DND-41 (cell line): ENCODE data around the gene PARS2.

Experiments used
- CTCF ChIP-seq: IDR thresholded peaks from 2 replicates; pipeline ENCODE4 v1.5.1; 2012; ENCODE audit warnings: borderline replicate concordance, low read length, moderate library complexity, mild to moderate bottlenecking; ENCODE audit not compliant: poor library complexity, severe bottlenecking; ENCODE audit errors: extremely low read depth
- EZH2 ChIP-seq: IDR thresholded peaks from 3 replicates; pipeline ENCODE4 v1.6.1; 2012; ENCODE audit warnings: borderline replicate concordance, low read depth, mild to moderate bottlenecking, moderate library complexity, low read length, inconsistent platforms; ENCODE audit not compliant: severe bottlenecking

- TF ChIP-seq CTCF (no peak), EZH2 (no peak)
These were observed 18.5 kb downstream of the PARS2 start for GRCh38 chr1:54745864-54746263.
